ENCODE measurements around the gene DISC1. TPM values are rescaled to one million over a fixed set of nuclear protein-coding genes. Genes with fewer than 3 reads are reported as not detected.
"Not testable (repeated sequence)": the region's sequence is repeated elsewhere in the genome, so short reads cannot be mapped to it uniquely, and the experiment has no call there.

DISC1 gene
- total and polyA plus RNA-seq, 11 donors: 0.76 to 12.8 (median 4.3) TPM

DNA sequence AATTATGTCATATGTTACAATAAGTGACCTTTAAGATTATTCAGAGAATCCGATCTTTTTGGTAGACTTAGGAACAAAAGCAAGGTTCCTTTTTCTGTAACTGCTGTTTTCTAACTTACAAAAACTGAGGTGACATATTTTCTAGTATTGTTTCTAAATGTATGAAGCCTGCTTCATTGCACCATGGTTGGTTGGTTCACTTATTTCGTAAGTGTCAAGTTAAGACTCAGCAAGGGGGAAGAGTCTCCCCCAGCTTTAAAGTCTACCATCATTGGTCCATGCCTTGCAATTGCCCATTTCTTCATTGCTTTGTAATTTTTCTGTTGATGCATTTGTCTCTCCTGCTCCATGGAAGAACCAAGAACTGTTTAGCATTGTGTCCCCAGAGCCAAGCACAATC lies 136.9 kb downstream of the DISC1 start:
- H3K27ac ChIP-seq: no peak overlapping the region
- no peak overlapping the region for H3K4me3 ChIP-seq
- no peak for ATAC-seq
- intact Hi-C loops (cut with DNase I): loop anchor here in 1 of 10 donors (5.0 kb wide), 1 partner anchor 44 kb away; no protein-coding TSS in a partner anchor
- WGBS, 4 donors: 87 to 97% (median 95%) methylated on average over 2 of the region's 2 CpGs
- H3K9me3 ChIP-seq: no peaks in the 10 kb centered on the region
- H3K36me3 ChIP-seq: peaks cover 0 to 26% (median 0%) of the 10 kb centered on the region in 9 donors
- TF ChIP-seq, protein P1, sequence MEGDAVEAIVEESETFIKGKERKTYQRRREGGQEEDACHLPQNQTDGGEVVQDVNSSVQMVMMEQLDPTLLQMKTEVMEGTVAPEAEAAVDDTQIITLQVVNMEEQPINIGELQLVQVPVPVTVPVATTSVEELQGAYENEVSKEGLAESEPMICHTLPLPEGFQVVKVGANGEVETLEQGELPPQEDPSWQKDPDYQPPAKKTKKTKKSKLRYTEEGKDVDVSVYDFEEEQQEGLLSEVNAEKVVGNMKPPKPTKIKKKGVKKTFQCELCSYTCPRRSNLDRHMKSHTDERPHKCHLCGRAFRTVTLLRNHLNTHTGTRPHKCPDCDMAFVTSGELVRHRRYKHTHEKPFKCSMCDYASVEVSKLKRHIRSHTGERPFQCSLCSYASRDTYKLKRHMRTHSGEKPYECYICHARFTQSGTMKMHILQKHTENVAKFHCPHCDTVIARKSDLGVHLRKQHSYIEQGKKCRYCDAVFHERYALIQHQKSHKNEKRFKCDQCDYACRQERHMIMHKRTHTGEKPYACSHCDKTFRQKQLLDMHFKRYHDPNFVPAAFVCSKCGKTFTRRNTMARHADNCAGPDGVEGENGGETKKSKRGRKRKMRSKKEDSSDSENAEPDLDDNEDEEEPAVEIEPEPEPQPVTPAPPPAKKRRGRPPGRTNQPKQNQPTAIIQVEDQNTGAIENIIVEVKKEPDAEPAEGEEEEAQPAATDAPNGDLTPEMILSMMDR (IDR thresholded peaks at IDR 0.05): no peak
- DNase-seq: no peak
- H3K4me1 ChIP-seq: no peaks in the 10 kb centered on the region
- H3K27me3 ChIP-seq: no peaks in the 10 kb centered on the region

DNA sequence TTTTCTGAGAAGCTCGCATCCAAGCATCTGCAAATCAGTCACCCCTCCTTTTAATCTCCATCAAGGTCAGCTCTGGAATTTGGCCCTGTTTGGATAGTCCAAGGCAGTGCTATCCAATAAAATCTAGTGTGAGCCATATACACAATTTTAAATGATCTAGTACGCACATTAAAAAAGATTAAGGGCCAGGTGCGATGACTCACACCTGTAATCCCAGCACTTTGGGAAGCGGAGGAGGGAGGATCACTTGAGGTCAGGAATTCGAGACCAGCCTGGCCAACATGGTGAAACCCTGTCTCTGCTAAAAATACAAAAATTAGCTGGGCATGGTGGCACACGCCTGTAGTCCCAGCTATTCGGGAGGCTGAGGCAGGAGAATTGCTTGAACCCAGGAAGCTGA lies 139.2 kb downstream of the DISC1 start:
- H3K4me3 ChIP-seq; H3K9me3 ChIP-seq; DNase-seq; intact Hi-C loops (cut with DNase I); H3K27me3 ChIP-seq; H3K27ac ChIP-seq; ATAC-seq; H3K4me1 ChIP-seq: not testable (repeated sequence)
- H3K36me3 ChIP-seq: peaks cover 0 to 37% (median 0%) of the 10 kb centered on the region in 9 donors
- WGBS, 4 donors: 94 to 99% (median 97%) methylated on average over 7 of the region's 7 CpGs

DNA sequence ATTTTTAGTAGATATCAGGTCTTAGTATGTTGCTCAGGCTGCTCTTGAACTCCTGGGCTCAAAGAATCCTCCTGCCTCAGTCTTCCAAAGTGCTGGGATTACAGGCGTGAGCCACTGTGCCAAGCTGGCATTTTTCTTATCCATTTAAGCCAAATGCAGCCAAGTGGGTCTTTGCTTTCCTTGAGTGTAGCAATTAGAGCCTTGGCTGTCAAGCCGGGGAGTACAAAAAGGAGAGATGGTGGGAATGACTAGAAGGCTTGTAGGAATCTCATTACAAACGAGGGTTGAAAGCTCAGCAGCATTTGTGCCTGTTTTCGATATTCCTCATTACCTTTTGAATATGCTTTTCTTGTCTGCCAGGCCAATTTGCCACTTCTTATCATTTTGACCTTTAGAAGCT lies 140.9 kb downstream of the DISC1 start:
- Histone ChIP-seq H3K4me3 (no peak overlapping the region), H3K4me1 (no peaks in the 10 kb centered on the region), H3K36me3 (peaks cover 0 to 46% (median 5%) of the 10 kb centered on the region in 9 donors), H3K27me3 (no peaks in the 10 kb centered on the region), H3K9me3 (no peaks in the 10 kb centered on the region), H3K27ac (no peak overlapping the region)
- 84 to 93% (median 90%) methylated on average over 4 of the region's 4 CpGs for WGBS, 4 donors
- intact Hi-C loops (cut with DNase I): no loop called here
- TF ChIP-seq, protein P1 (IDR thresholded peaks at IDR 0.05): no peak
- no peak for TF ChIP-seq POLR2A (IDR thresholded peaks at IDR 0.05)
- DNase-seq (no peak), ATAC-seq (no peak)

DNA sequence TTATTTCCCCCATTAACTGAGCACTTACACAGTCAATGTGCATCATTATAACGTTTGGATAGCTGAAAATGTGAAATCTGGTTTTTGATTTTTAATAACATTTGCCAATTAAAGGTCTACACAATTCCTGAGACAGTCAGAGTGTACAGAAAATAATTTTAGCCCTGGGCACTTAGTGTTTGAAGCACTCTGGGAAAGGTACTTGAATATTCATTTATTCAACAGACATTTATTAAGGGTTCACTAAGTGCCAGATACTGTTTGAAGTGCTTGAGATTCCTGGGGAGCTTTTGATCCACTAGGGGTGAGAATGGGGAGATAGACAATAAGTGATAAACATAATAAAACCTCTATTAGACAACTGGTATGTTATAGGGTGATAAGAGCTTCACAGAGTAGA lies 141.8 kb downstream of the DISC1 start:
- Histone ChIP-seq H3K4me3 (no peak overlapping the region), H3K27ac (no peak overlapping the region), H3K27me3 (no peaks in the 10 kb centered on the region), H3K9me3 (no peaks in the 10 kb centered on the region), H3K36me3 (peaks cover 0 to 46% (median 5%) of the 10 kb centered on the region in 9 donors), H3K4me1 (no peaks in the 10 kb centered on the region)
- ATAC-seq: no peak
- WGBS, 4 donors: 84 to 86% (median 85%) methylated on average over 1 of the region's 1 CpG
- no peak for DNase-seq
- intact Hi-C loops (cut with DNase I): no loop called here
- no peak for TF ChIP-seq POLR2A (IDR thresholded peaks at IDR 0.05)
- TF ChIP-seq, protein P1 (IDR thresholded peaks at IDR 0.05): no peak

DNA sequence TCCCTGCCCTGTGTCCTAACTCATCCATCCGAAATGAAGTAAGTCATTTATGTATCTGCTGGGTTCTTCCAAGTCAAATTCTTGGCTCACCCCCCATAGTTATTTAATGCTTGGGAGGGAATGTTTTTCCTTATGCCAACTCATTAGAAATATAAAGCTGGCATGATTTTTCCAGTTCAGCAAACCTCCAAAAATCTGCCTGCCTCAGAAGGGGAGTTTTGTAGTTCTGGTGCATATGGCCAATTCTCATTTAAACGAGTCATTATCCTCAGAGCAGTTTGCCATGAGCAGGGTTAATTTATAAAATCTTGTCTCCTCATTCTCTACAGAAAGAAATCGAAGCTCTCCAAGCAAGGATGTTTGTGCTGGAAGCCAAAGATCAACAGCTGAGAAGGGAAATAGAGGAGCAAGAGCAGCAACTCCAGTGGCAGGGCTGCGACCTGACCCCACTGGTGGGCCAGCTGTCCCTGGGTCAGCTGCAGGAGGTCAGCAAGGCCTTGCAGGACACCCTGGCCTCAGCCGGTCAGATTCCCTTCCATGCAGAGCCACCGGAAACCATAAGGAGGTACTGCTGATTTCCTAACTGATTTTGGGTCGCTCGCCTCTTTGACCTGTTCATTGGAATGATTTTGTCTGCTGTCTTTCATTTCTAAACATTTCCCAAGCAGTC lies 144.1 kb downstream of the DISC1 start:
- WGBS, 4 donors: 76 to 91% (median 84%) methylated on average over 8 of the region's 8 CpGs
- TF ChIP-seq POLR2A (IDR thresholded peaks at IDR 0.05): no peak
- Histone ChIP-seq H3K4me3 (no peak overlapping the region), H3K27ac (no peak overlapping the region), H3K27me3 (no peaks in the 10 kb centered on the region), H3K4me1 (no peaks in the 10 kb centered on the region), H3K9me3 (no peaks in the 10 kb centered on the region), H3K36me3 (peaks cover 0 to 46% (median 5%) of the 10 kb centered on the region in 9 donors)
- intact Hi-C loops (cut with DNase I): no loop called here
- DNase-seq (no peak), ATAC-seq (no peak)
